ENCODE data around the gene EIF2AK3.

DNA sequence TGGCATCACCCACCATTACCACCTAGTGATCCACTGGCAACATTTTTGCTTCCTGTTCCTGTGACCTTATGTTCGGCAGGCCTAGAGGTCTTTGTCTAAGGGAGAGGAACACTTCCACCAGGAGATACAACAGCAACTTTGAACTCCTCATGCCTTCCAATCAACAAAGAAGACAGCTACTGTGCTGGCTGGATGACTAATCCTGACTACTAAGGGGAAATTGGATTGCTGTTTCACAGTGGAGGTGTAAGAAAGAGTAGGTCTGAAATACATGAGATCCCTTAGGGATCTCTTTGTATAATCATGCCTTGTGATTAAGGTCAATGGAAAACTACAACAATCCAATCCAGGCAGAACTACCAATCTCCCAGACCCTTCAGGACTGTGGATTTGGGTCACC is 45.2 kb downstream of the EIF2AK3 start:
- TF ChIP-seq, protein P1, sequence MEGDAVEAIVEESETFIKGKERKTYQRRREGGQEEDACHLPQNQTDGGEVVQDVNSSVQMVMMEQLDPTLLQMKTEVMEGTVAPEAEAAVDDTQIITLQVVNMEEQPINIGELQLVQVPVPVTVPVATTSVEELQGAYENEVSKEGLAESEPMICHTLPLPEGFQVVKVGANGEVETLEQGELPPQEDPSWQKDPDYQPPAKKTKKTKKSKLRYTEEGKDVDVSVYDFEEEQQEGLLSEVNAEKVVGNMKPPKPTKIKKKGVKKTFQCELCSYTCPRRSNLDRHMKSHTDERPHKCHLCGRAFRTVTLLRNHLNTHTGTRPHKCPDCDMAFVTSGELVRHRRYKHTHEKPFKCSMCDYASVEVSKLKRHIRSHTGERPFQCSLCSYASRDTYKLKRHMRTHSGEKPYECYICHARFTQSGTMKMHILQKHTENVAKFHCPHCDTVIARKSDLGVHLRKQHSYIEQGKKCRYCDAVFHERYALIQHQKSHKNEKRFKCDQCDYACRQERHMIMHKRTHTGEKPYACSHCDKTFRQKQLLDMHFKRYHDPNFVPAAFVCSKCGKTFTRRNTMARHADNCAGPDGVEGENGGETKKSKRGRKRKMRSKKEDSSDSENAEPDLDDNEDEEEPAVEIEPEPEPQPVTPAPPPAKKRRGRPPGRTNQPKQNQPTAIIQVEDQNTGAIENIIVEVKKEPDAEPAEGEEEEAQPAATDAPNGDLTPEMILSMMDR (IDR thresholded peaks at IDR 0.05), result no peak
- no peak for TF ChIP-seq POLR2A (IDR thresholded peaks at IDR 0.05)
- no peak for TF ChIP-seq POLR2AphosphoS5 (IDR thresholded peaks at IDR 0.05)
